ENCODE results near the gene TGM5. TPM values are rescaled to one million over a fixed set of nuclear protein-coding genes. Genes with fewer than 3 reads are reported as not detected.

The TGM5 gene
- total RNA-seq, 3 donors from 2014 or later (not counting 1 experiment from before 2014, with no cell fraction given) = not detected

GRCh38 chr15:43196760-43197548 lies 69.8 kb downstream of the TGM5 start:
- ATAC-seq = no peak
- no peak overlapping the region for H3K4me3 ChIP-seq (ENCODE audit: low read length)
- no peaks in the 10 kb centered on the region for H3K27me3 Mint-ChIP-seq (ENCODE audit: low read depth in 2 of 2)
- H3K36me3 ChIP-seq (ENCODE audit: control insufficient read depth, insufficient read depth, low read length) = peaks cover 56% of the 10 kb centered on the region
- peaks cover 36% of the 10 kb centered on the region for H3K36me3 Mint-ChIP-seq
- no peaks in the 10 kb centered on the region for H3K9me3 Mint-ChIP-seq
- intact Hi-C loops (cut with micrococcal nuclease) = no loop called here
- DNase-seq = no peak
- peaks cover 4% of the 10 kb centered on the region for H3K9me3 ChIP-seq (ENCODE audit: control insufficient read depth, insufficient read depth, low read length)
- H3K4me1 Mint-ChIP-seq = peaks cover 5 to 6% of the 10 kb centered on the region in 2 donors
- H3K4me3 Mint-ChIP-seq = no peak overlapping the region
- TF ChIP-seq, protein P1, sequence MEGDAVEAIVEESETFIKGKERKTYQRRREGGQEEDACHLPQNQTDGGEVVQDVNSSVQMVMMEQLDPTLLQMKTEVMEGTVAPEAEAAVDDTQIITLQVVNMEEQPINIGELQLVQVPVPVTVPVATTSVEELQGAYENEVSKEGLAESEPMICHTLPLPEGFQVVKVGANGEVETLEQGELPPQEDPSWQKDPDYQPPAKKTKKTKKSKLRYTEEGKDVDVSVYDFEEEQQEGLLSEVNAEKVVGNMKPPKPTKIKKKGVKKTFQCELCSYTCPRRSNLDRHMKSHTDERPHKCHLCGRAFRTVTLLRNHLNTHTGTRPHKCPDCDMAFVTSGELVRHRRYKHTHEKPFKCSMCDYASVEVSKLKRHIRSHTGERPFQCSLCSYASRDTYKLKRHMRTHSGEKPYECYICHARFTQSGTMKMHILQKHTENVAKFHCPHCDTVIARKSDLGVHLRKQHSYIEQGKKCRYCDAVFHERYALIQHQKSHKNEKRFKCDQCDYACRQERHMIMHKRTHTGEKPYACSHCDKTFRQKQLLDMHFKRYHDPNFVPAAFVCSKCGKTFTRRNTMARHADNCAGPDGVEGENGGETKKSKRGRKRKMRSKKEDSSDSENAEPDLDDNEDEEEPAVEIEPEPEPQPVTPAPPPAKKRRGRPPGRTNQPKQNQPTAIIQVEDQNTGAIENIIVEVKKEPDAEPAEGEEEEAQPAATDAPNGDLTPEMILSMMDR (IDR thresholded peaks at IDR 0.05) = no peak
- WGBS (ENCODE audit: insufficient coverage) = 94% methylated on average over 8 of the region's 10 CpGs
- no peaks in the 10 kb centered on the region for H3K27me3 ChIP-seq (ENCODE audit: control insufficient read depth, insufficient read depth, low read length)
- peak overlapping the region; percentile 1 to 9 for H3K27ac Mint-ChIP-seq
- H3K4me1 ChIP-seq (ENCODE audit: control insufficient read depth, insufficient read depth, low read length) = no peaks in the 10 kb centered on the region
- no peak overlapping the region for H3K27ac ChIP-seq (ENCODE audit: low read length)

GRCh38 chr15:43194795-43195194 lies 71.9 kb downstream of the TGM5 start:
- H3K36me3 Mint-ChIP-seq = peaks cover 52% of the 10 kb centered on the region
- no peak for ATAC-seq
- H3K4me1 Mint-ChIP-seq = peaks cover 9 to 10% of the 10 kb centered on the region in 2 donors
- no peaks in the 10 kb centered on the region for H3K9me3 Mint-ChIP-seq
- Histone ChIP-seq H3K27me3 (ENCODE audit: control insufficient read depth, insufficient read depth, low read length) (no peaks in the 10 kb centered on the region), H3K36me3 (ENCODE audit: control insufficient read depth, insufficient read depth, low read length) (peaks cover 78% of the 10 kb centered on the region), H3K9me3 (ENCODE audit: control insufficient read depth, insufficient read depth, low read length) (peaks cover 4% of the 10 kb centered on the region), H3K4me1 (ENCODE audit: control insufficient read depth, insufficient read depth, low read length) (no peaks in the 10 kb centered on the region), H3K4me3 (ENCODE audit: low read length) (no peak overlapping the region), H3K27ac (ENCODE audit: low read length) (no peak overlapping the region)
- no peaks in the 10 kb centered on the region for H3K27me3 Mint-ChIP-seq (ENCODE audit: low read depth in 2 of 2)
- intact Hi-C loops (cut with micrococcal nuclease) = no loop called here
- WGBS (ENCODE audit: insufficient coverage) = no CpG with 5 or more reads among the region's 2 CpGs
- H3K4me3 Mint-ChIP-seq = no peak overlapping the region
- DNase-seq = no peak
- TF ChIP-seq, protein P1 (IDR thresholded peaks at IDR 0.05) = no peak
- peak overlapping the region in 1 of 2 donors; percentile 14 for H3K27ac Mint-ChIP-seq

GRCh38 chr15:43193710-43194109 lies 73.0 kb downstream of the TGM5 start:
- Mint-ChIP-seq H3K27me3 (ENCODE audit: low read depth in 2 of 2) (no peaks in the 10 kb centered on the region), H3K27ac (no peak overlapping the region), H3K4me1 (peaks cover 17 to 18% of the 10 kb centered on the region in 2 donors), H3K9me3 (no peaks in the 10 kb centered on the region), H3K36me3 (peaks cover 52% of the 10 kb centered on the region), H3K4me3 (no peak overlapping the region)
- H3K36me3 ChIP-seq (ENCODE audit: control insufficient read depth, insufficient read depth, low read length) = peaks cover 87% of the 10 kb centered on the region
- H3K4me1 ChIP-seq (ENCODE audit: control insufficient read depth, insufficient read depth, low read length) = no peaks in the 10 kb centered on the region
- no peak overlapping the region for H3K4me3 ChIP-seq (ENCODE audit: low read length)
- DNase-seq (no peak), ATAC-seq (no peak)
- no CpG with 5 or more reads among the region's 2 CpGs for WGBS (ENCODE audit: insufficient coverage)
- intact Hi-C loops (cut with micrococcal nuclease) = no loop called here
- TF ChIP-seq, protein P1 (IDR thresholded peaks at IDR 0.05) = no peak
- peaks cover 2% of the 10 kb centered on the region for H3K9me3 ChIP-seq (ENCODE audit: control insufficient read depth, insufficient read depth, low read length)
- H3K27ac ChIP-seq (ENCODE audit: low read length) = no peak overlapping the region
- no peaks in the 10 kb centered on the region for H3K27me3 ChIP-seq (ENCODE audit: control insufficient read depth, insufficient read depth, low read length)

Measured in natural killer cell (primary cell).